Erythroblast (primary cell): ENCODE results near the gene MAP2K3.

Experiments used
- DNase-seq, 2 experiments: peaks; one replicate each; lab custom pipeline; 2025; lab: John Stamatoyannopoulos, UW
- GATA1 ChIP-seq: IDR thresholded peaks from 2 replicates; pipeline ENCODE4 v1.6.1; 2011; ENCODE audit warnings: low read depth, mild to moderate bottlenecking, control low read depth, low read length, moderate library complexity
- POLR2A ChIP-seq: IDR thresholded peaks from 2 replicates; pipeline ENCODE4 v1.6.1; 2011; ENCODE audit warnings: mild to moderate bottlenecking, low read length

Gene MAP2K3

GRCh38 chr17:21283482-21284318 lies 811 bp upstream of the MAP2K3 start:
- DNase-seq = peak; percentile 77 to 84
- TF ChIP-seq GATA1 = no peak
- no peak for TF ChIP-seq POLR2A

- peak; percentile 46 to 65 for DNase-seq
- TF ChIP-seq POLR2A = no peak
- no peak for TF ChIP-seq GATA1
Observed at GRCh38 chr17:21285164-21286065, 904 bp downstream of the MAP2K3 start.

GRCh38 chr17:21286066-21286770 lies 1.7 kb downstream of the MAP2K3 start:
- TF ChIP-seq GATA1 = no peak
- TF ChIP-seq POLR2A = peak; percentile 49
- DNase-seq = peak; percentile 65 to 77

GRCh38 chr17:21286909-21287702 lies 2.6 kb downstream of the MAP2K3 start:
- peak; percentile 39 to 46 for DNase-seq
- no peak for TF ChIP-seq GATA1
- no peak for TF ChIP-seq POLR2A

GRCh38 chr17:21287703-21288449 lies 3.4 kb downstream of the MAP2K3 start:
- peak; percentile 89 to 94 for DNase-seq
- TF ChIP-seq GATA1 (no peak), POLR2A (peak; percentile 91)

GRCh38 chr17:21288571-21289017 lies 4.1 kb downstream of the MAP2K3 start:
- TF ChIP-seq GATA1 = no peak
- TF ChIP-seq POLR2A = no peak
- peak in 1 of 2 experiments; percentile 55 for DNase-seq

- no peak for DNase-seq
- TF ChIP-seq GATA1 = no peak
- TF ChIP-seq POLR2A = no peak
Observed at GRCh38 chr17:21289175-21289901, 4.8 kb downstream of the MAP2K3 start.

GRCh38 chr17:21289902-21290571 lies 5.5 kb downstream of the MAP2K3 start:
- no peak for TF ChIP-seq GATA1
- TF ChIP-seq POLR2A = no peak
- no peak for DNase-seq

GRCh38 chr17:21291357-21291756 lies 6.8 kb downstream of the MAP2K3 start:
- no peak for DNase-seq
- TF ChIP-seq POLR2A = no peak
- no peak for TF ChIP-seq GATA1

GRCh38 chr17:21291862-21292261 lies 7.4 kb downstream of the MAP2K3 start:
- no peak for DNase-seq
- no peak for TF ChIP-seq POLR2A
- no peak for TF ChIP-seq GATA1
